Small intestine (tissue), 7 donors: ENCODE data around the gene FNDC3A. TPM values are rescaled to one million over a fixed set of nuclear protein-coding genes. Genes with fewer than 3 reads are reported as not detected.
A peak's percentile ranks its signal among the peaks of the same experiment; 100 is the strongest.
"Not testable (repeated sequence)": the region's sequence is repeated elsewhere in the genome, so short reads cannot be mapped to it uniquely, and the experiment has no call there.

Experiments
- DNase-seq, 2 donors: peaks; one replicate each; pipeline versions ENCODE4 v3.0.0 to v3.0.0-alpha.2; 2013
- FAIRE-seq: peaks from 2 replicates; lab custom pipeline; 2012; peaks lifted over from hg19 to GRCh38; lab: Jason Lieb, UNC
- H3K27ac ChIP-seq, 3 donors: one replicate each; pipeline ENCODE4 v1.5.1; 2013; ENCODE audit warnings: low read length in 2 of 3, mild to moderate bottlenecking in 2 of 3, control low read depth in 1 of 3, inconsistent platforms in 1 of 3, low read depth in 1 of 3, moderate library complexity in 1 of 3
- H3K27me3 ChIP-seq, 3 donors: one replicate each; pipeline ENCODE4 v1.6.1; 2013; ENCODE audit warnings: low read length in 3 of 3, inconsistent platforms in 1 of 3; ENCODE audit not compliant: control insufficient read depth in 3 of 3, insufficient read depth in 3 of 3
- H3K36me3 ChIP-seq, 3 donors: one replicate each; pipeline ENCODE4 v1.6.1; 2013; ENCODE audit warnings: low read length in 3 of 3, inconsistent platforms in 1 of 3, low read depth in 1 of 3, mild to moderate bottlenecking in 1 of 3, moderate library complexity in 1 of 3; ENCODE audit not compliant: control insufficient read depth in 3 of 3, insufficient read depth in 2 of 3
- H3K4me1 ChIP-seq, 3 donors: one replicate each; pipeline ENCODE4 v1.6.1; 2013; ENCODE audit warnings: low read length in 2 of 3, inconsistent platforms in 1 of 3, low read depth in 1 of 3, mild to moderate bottlenecking in 1 of 3, moderate library complexity in 1 of 3; ENCODE audit not compliant: control insufficient read depth in 3 of 3, insufficient read depth in 2 of 3
- H3K4me3 ChIP-seq, 3 donors: one replicate each; pipeline ENCODE4 v1.5.1; 2013; ENCODE audit warnings: low read length in 3 of 3, control low read depth in 1 of 3, inconsistent platforms in 1 of 3, low read depth in 1 of 3, mild to moderate bottlenecking in 1 of 3, moderate library complexity in 1 of 3
- H3K9me3 ChIP-seq, 2 donors: one replicate each; pipeline ENCODE4 v1.6.1; 2013; ENCODE audit warnings: low read depth in 1 of 2, low read length in 1 of 2; ENCODE audit not compliant: control insufficient read depth in 2 of 2, insufficient read depth in 1 of 2
- WGBS, 3 donors: extraction: QIAGEN DNeasy Blood & Tissue Kit; methylation state at CpG; one replicate each; pipeline ENCODE4 v1.1.7; 2013; 5-methylcytosine and 5-hydroxymethylcytosine counted together
- polyA plus RNA-seq, 4 donors: library from polyadenylated mRNA; stranded (reverse) in 3 of 4; unstranded in 1 of 4; fragments of 200-250 nt in 3 of 4; fragments of 120-200 nt in 1 of 4; gene quantifications; one replicate each; pipeline versions ENCODE4 v1.2.1 to v1.2.3, GENCODE V29; 2013
- donor health status: healthy with polysubstance abuse.
- donor health status: control.
- donor health status: control.
- donor health status: Bipolar disorder and iron deficiency.
- donor health status: healthy.

FNDC3A gene
- polyA plus RNA-seq, 4 donors: 18.4 to 60.1 (median 24.7) TPM

GRCh38 chr13:49063497-49063896, 87.8 kb downstream of the FNDC3A start:
- peaks cover 0 to 5% of the 10 kb centered on the region in 2 donors for H3K9me3 ChIP-seq
- no peak for FAIRE-seq
- H3K27ac ChIP-seq: no peak overlapping the region
- no peaks in the 10 kb centered on the region for H3K4me1 ChIP-seq
- H3K36me3 ChIP-seq: peaks cover 0 to 7% (median 0%) of the 10 kb centered on the region in 3 donors
- H3K27me3 ChIP-seq: no peaks in the 10 kb centered on the region
- 28 to 58% (median 44%) methylated on average over 1 of the region's 1 CpG for WGBS, 3 donors
- DNase-seq: no peak
- H3K4me3 ChIP-seq: no peak overlapping the region

- DNase-seq: peak in 1 of 2 donors; percentile 35
- 95 to 98% (median 97%) methylated on average over 3 of the region's 3 CpGs for WGBS, 3 donors
- Histone ChIP-seq H3K36me3 (peaks cover 0 to 7% (median 0%) of the 10 kb centered on the region in 3 donors), H3K9me3 (peaks cover 0 to 6% of the 10 kb centered on the region in 2 donors), H3K27ac (no peak overlapping the region), H3K4me3 (no peak overlapping the region), H3K27me3 (no peaks in the 10 kb centered on the region), H3K4me1 (no peaks in the 10 kb centered on the region)
- FAIRE-seq: no peak
Measured at GRCh38 chr13:49064476-49064875, 88.8 kb downstream of the FNDC3A start.

- DNase-seq (no peak), FAIRE-seq (no peak)
- Histone ChIP-seq H3K4me1 (no peaks in the 10 kb centered on the region), H3K36me3 (peaks cover 0 to 10% (median 0%) of the 10 kb centered on the region in 3 donors), H3K4me3 (no peak overlapping the region), H3K9me3 (peaks cover 0 to 6% of the 10 kb centered on the region in 2 donors), H3K27me3 (no peaks in the 10 kb centered on the region), H3K27ac (no peak overlapping the region)
- WGBS, 3 donors: 87 to 95% (median 93%) methylated on average over 2 of the region's 2 CpGs
Measured at GRCh38 chr13:49066856-49067255, 91.1 kb downstream of the FNDC3A start.

- H3K9me3 ChIP-seq, DNase-seq, H3K4me3 ChIP-seq, FAIRE-seq, H3K4me1 ChIP-seq, H3K27me3 ChIP-seq, H3K27ac ChIP-seq: not testable (repeated sequence)
- peaks cover 0 to 10% (median 0%) of the 10 kb centered on the region in 3 donors for H3K36me3 ChIP-seq
- WGBS, 3 donors: 96 to 100% (median 97%) methylated on average over 1 of the region's 1 CpG
Measured at GRCh38 chr13:49068498-49068897, 92.8 kb downstream of the FNDC3A start.

GRCh38 chr13:49070021-49070420, 94.3 kb downstream of the FNDC3A start:
- H3K36me3 ChIP-seq, H3K9me3 ChIP-seq, H3K4me1 ChIP-seq, DNase-seq, H3K27me3 ChIP-seq, H3K4me3 ChIP-seq, H3K27ac ChIP-seq: not testable (repeated sequence)
- 95 to 99% (median 97%) methylated on average over 6 of the region's 6 CpGs for WGBS, 3 donors
- peak; percentile 68 for FAIRE-seq

GRCh38 chr13:49071341-49071937, 95.7 kb downstream of the FNDC3A start:
- 93 to 100% (median 100%) methylated on average over 1 of the region's 1 CpG for WGBS, 3 donors
- no peaks in the 10 kb centered on the region for H3K27me3 ChIP-seq
- H3K36me3 ChIP-seq: peaks cover 0 to 8% (median 0%) of the 10 kb centered on the region in 3 donors
- no peak overlapping the region for H3K27ac ChIP-seq
- FAIRE-seq: no peak
- no peak overlapping the region for H3K4me3 ChIP-seq
- no peaks in the 10 kb centered on the region for H3K4me1 ChIP-seq
- DNase-seq: no peak
- H3K9me3 ChIP-seq: peaks cover 0 to 6% of the 10 kb centered on the region in 2 donors

GRCh38 chr13:49082653-49083536, 107.2 kb downstream of the FNDC3A start:
- H3K27me3 ChIP-seq: no peaks in the 10 kb centered on the region
- no peaks in the 10 kb centered on the region for H3K4me1 ChIP-seq
- H3K4me3 ChIP-seq: no peak overlapping the region
- no peak overlapping the region for H3K27ac ChIP-seq
- DNase-seq (no peak), FAIRE-seq (no peak)
- WGBS, 3 donors: 93% methylated on average over 4 of the region's 4 CpGs
- no peaks in the 10 kb centered on the region for H3K9me3 ChIP-seq
- H3K36me3 ChIP-seq: peaks cover 2 to 4% (median 2%) of the 10 kb centered on the region in 3 donors

- DNase-seq (no peak), FAIRE-seq (no peak)
- H3K36me3 ChIP-seq: peaks cover 0 to 4% (median 0%) of the 10 kb centered on the region in 3 donors
- H3K4me3 ChIP-seq: no peak overlapping the region
- no peaks in the 10 kb centered on the region for H3K9me3 ChIP-seq
- WGBS, 3 donors: 75 to 89% (median 88%) methylated on average over 3 of the region's 3 CpGs
- H3K27me3 ChIP-seq: no peaks in the 10 kb centered on the region
- H3K4me1 ChIP-seq: no peaks in the 10 kb centered on the region
- no peak overlapping the region for H3K27ac ChIP-seq
Measured at GRCh38 chr13:49084961-49085360, 109.2 kb downstream of the FNDC3A start.
